Inferior parietal cortex (tissue), 1 donor: ENCODE data around the gene MAVS.

Experiments used
- DNase-seq: peaks from one replicate; pipeline ENCODE4 v3.0.0-alpha.2; 2016; ENCODE audit errors: extremely low spot score

MAVS gene

DNA sequence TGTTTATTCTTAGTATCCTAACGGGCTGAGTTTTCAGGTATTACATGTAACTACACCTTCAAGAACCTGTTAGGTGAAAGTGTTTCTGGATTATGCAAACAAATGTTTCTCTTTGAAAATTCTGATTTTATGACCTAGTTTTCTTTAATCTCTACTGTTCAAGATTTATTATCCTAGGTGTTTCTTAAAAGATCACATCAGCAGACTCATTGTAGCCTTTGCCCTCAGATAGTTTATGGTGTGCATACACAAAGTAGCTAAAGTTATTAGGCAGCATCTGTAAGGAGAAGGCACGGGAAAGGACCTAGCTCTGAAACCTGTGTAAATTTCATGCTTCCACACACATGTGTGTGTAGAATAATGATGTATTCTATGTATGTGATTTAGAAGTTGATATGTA lies 64.2 kb downstream of the MAVS start:
- no peak for DNase-seq

DNA sequence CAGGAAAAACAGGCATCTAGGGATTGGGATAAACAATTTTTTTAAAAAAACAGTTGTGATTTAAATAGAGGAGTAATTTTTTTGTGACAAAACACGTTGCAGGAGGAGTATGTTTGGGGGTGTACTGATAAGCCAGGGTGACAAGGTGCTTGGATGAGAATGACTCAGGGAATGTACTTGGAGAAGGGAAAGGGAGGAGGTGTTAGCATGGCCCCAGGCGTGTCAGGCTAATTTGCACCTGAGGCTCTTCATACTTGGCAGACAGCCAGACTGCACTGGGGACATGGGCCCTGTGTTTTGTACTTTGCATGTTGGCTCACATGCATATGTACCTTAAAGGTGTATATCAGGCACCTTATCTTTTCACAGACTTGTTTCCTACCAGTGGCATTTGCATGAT lies 65.3 kb downstream of the MAVS start:
- no peak for DNase-seq

DNA sequence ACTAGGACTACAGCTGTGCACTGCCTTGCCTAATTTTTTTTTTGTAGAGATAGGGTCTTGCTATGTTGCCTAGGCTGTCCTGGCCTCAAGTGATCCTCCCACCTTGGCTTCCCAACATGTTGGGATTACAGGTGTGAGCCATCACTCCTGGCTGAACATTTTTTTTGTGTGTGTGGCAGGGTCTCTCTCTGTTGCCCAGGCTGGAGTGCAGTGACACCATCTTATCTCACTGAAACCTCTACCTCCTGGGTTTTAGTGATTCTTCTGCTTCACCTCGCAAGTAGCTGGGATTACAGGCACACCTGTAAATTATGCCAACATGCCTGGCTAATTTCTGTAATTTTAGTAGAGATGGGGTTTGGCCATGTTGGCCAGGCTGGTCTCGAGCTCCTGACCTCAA lies 67.8 kb downstream of the MAVS start:
- no peak for DNase-seq

DNA sequence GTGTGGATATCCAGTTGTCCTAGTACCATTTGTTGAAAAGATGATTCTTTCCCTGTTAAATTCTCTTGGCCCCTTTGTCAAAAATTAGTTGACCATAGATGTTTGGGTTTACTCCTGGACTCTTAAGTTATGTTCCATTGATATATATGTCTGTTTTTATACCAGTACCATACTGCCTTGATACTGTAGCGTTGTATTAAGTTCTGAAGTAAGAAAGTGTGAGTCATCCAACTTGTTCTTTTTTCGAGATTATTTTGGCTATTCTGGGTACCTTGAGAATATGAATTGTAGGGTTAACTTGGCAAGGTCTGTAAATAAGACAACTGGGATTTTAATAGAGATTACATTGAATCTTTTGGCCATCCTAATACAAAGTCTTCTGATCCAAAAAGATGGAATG lies 69.1 kb downstream of the MAVS start:
- no peak for DNase-seq

DNA sequence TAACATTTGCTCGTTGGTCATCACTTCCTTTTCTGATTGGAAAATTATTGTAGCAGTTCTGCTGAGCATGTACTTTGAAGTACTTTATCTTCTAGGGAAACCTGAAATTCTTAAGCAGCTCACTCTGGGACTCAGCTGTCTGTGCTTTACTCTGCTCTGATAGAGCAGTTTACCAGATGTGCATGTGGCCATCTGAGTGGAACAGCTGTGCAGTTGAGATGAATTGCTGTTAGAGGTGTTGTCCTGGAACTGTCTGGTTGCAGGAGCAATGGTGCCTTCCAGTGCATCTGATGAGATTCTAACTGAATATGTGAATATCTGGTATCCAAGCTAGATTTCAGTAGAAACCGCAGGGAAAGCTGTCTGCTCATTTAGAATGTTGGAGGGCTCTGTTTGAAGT lies 69.7 kb downstream of the MAVS start:
- DNase-seq, result no peak

GRCh38 chr20:3919352-3919751 lies 72.7 kb downstream of the MAVS start:
- DNase-seq, result no peak

GRCh38 chr20:3922223-3922982 lies 75.8 kb downstream of the MAVS start:
- no peak for DNase-seq

DNA sequence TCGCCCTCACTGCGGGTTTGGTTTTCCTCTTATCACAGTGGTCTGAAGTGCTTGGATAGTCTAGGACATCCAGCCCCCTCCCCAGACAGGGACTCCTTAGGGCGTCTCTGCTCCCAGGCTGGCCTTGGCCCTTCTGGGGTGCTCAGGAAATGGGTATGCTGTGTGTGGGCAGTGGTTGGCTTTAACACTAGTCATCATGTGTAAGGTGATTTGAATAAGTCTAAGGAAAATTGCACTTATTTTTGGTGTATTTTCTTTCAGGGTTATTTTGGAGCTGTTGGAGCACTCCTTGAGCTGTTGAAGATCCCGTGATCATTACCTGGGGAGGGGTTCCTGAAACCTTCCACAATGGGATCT lies 76.3 kb downstream of the MAVS start:
- no peak for DNase-seq

DNA sequence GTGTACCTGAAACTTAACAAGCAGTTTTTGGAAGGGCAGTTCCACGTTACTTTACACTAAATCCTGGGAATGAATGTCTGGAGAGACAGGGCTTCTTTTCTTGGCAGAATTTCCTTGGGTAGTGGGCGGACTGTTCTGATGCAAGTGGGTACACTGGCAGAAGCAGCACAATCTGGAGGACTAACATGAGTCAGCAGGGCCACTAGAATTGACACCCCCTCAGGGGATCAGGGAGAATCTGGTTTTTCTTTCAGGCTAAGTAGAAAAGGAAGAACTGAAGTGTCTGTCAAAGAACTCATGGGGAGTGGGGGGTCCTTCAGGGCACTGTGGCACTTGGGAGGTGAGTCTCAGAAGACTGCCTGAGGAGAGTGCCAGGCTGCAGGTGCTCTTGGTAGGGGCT lies 77.2 kb downstream of the MAVS start:
- DNase-seq, result no peak

DNA sequence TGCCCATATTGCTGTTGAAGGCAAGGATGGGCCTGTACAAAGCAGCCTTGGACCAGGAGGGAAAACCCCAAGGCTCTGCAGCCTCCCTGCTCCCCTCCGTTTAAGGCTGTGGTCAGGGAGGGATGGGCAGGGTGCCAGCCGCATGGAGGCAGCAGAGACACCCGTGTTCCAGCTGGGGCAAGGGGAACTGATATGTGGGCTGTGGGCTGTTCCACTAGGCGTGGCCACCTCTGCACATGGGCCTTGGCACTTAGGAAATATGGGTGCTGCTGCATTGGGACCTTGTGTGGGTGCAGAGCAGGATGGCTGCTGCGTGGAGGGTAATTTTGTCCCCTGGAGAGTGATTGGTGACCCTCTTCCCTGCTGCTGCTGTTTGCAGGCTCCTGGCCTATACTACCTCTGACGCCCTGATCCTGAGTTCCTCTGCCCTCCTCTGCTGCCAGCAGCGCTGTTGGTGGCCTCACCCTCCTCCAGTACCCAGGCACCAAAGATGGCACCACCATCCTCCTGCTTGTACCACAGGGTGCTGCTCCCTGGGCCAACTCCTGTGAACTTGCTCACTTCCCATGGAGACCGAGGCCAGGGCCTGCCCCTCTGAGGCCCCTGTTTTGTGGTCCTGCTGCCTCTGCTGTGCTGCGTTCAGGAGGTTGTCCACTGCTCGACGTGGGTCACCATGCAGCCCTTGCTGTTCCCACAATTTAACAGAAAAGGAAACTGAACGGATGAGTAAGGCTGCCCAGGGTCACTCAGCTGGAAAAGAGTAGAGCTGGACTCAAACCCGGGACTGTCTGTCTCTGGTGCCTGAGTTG lies 77.9 kb downstream of the MAVS start:
- no peak for DNase-seq

GRCh38 chr20:3925113-3925695 lies 78.6 kb downstream of the MAVS start:
- DNase-seq, result no peak
